Astrocyte (in vitro differentiated cells and primary cell): ENCODE data around the gene ANTXR1. TPM values are rescaled to one million over a fixed set of nuclear protein-coding genes. Genes with fewer than 3 reads are reported as not detected.

ENCODE experiments used
- DNase-seq: peaks from one replicate; pipeline ENCODE4 v3.0.0-alpha.2; 2010; ENCODE audit warnings: low read depth
- FAIRE-seq: peaks from 2 replicates; lab custom pipeline; 2011; peaks lifted over from hg19 to GRCh38; lab: Jason Lieb, UNC
- H2AFZ ChIP-seq: 2 replicates; pipeline ENCODE4 v1.6.0; 2012; ENCODE audit warnings: low read depth, low read length, inconsistent platforms
- H3K27ac ChIP-seq: 2 replicates; pipeline ENCODE4 v1.5.1; 2011; ENCODE audit warnings: low read depth, low read length, inconsistent platforms
- H3K27me3 ChIP-seq: 2 replicates; pipeline ENCODE4 v1.6.0; 2011; ENCODE audit warnings: low read length, inconsistent platforms; ENCODE audit not compliant: insufficient read depth
- H3K36me3 ChIP-seq: 2 replicates; pipeline ENCODE4 v1.5.1; 2011; ENCODE audit warnings: low read length, inconsistent platforms; ENCODE audit not compliant: insufficient read depth
- H3K4me1 ChIP-seq: 2 replicates; pipeline ENCODE4 v1.5.1; 2011; ENCODE audit warnings: low read length, inconsistent platforms; ENCODE audit not compliant: insufficient read depth
- H3K4me2 ChIP-seq: 2 replicates; pipeline ENCODE4 v1.6.0; 2012; ENCODE audit warnings: low read length, inconsistent platforms
- H3K4me3 ChIP-seq: 2 replicates; pipeline ENCODE4 v1.5.1; 2011; ENCODE audit warnings: low read depth, mild to moderate bottlenecking, low read length, inconsistent platforms; ENCODE audit not compliant: insufficient read depth
- H3K79me2 ChIP-seq: 2 replicates; pipeline ENCODE4 v1.6.0; 2012; ENCODE audit warnings: mild to moderate bottlenecking, low read length, inconsistent platforms; ENCODE audit not compliant: insufficient read depth
- H3K9ac ChIP-seq: 2 replicates; pipeline ENCODE4 v1.6.0; 2012; ENCODE audit warnings: mild to moderate bottlenecking, low read length, inconsistent platforms
- H3K9me3 ChIP-seq: 2 replicates; pipeline ENCODE4 v1.5.1; 2012; ENCODE audit warnings: low read depth, mild to moderate bottlenecking, low read length, inconsistent platforms; ENCODE audit not compliant: insufficient read depth
- H4K20me1 ChIP-seq: 2 replicates; pipeline ENCODE4 v1.6.0; 2012; ENCODE audit warnings: low read length, inconsistent platforms; ENCODE audit not compliant: insufficient read depth
- H3K27ac Mint-ChIP-seq: one replicate; pipeline ENCODE4 v1.8.0; 2021; ENCODE audit warnings: mild to moderate bottlenecking, mixed read lengths; ENCODE audit not compliant: unreplicated experiment
- H3K27me3 Mint-ChIP-seq: one replicate; pipeline ENCODE4 v1.8.0; 2021; ENCODE audit warnings: low read depth, mixed read lengths; ENCODE audit not compliant: unreplicated experiment
- H3K36me3 Mint-ChIP-seq: one replicate; pipeline ENCODE4 v1.8.0; 2021; ENCODE audit warnings: low read depth, mixed read lengths; ENCODE audit not compliant: unreplicated experiment
- H3K4me1 Mint-ChIP-seq: one replicate; pipeline ENCODE4 v1.8.0; 2021; ENCODE audit warnings: low read depth, mixed read lengths; ENCODE audit not compliant: unreplicated experiment
- H3K4me3 Mint-ChIP-seq: one replicate; pipeline ENCODE4 v1.8.0; 2021; ENCODE audit warnings: mild to moderate bottlenecking, moderate library complexity, mixed read lengths; ENCODE audit not compliant: unreplicated experiment
- H3K9me3 Mint-ChIP-seq: one replicate; pipeline ENCODE4 v1.8.0; 2021; ENCODE audit warnings: mild to moderate bottlenecking, mixed read lengths; ENCODE audit not compliant: unreplicated experiment
- EZH2 ChIP-seq: IDR thresholded peaks from 2 replicates; pipeline ENCODE4 v1.6.1; 2012; ENCODE audit warnings: mild to moderate bottlenecking, low read length, inconsistent platforms; ENCODE audit not compliant: insufficient read depth
- total RNA-seq: library from RNA; stranded (reverse); gene quantifications from 2 replicates; pipeline ENCODE4 v1.2.1, GENCODE V29; 2021
- TF ChIP-seq, protein P1 (sequence below): IDR thresholded peaks from 2 replicates; pipeline ENCODE4 v1.5.1; 2011; ENCODE audit warnings: low read depth, mild to moderate bottlenecking, inconsistent platforms, low read length, moderate library complexity; ENCODE audit not compliant: insufficient read depth

ANTXR1 gene
- total RNA-seq, 1 donor from 2014 or later: 67.8 TPM

DNA sequence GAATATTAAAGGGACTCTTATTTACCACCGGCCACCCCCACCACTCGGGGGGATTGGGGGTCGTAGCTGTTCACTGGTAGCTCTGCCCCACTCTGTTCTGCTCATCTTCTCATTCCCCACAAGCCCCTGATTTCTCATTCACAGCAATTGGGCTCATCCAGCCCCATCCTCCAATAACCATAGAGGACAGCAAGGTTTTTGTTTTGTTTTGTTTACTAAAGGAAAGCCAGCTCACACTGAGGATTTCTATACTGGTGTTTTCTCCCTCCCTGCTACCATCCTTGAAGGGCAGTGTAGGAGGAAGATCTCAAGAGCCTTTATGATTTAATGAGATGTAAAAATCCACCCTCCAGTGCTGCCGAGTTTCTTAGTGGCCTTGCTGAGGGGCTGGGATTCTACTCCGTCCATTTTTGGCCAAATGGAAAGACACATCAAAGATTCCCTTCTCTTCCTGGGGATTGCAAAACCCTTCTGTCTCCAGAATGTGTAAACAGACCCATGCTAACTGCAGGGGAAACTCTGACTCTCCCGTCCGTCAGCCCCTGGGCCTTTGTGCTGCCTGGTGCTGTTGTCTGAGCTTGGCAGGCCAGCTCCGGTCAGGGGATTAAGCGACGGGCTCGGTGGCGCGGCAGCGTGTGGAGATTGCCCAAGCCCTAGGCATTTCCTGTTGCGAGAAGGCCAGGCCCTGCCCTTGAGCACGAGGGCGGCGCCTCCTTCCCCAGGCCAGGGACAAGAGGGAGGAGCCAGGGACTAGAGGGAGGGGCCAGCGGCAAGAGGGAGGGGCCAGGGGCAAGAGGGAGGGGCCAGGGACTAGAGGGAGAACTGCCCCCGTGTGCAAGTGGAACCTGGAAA is 165.0 kb downstream of the ANTXR1 start:
- no peak for TF ChIP-seq EZH2
- TF ChIP-seq, protein P1, sequence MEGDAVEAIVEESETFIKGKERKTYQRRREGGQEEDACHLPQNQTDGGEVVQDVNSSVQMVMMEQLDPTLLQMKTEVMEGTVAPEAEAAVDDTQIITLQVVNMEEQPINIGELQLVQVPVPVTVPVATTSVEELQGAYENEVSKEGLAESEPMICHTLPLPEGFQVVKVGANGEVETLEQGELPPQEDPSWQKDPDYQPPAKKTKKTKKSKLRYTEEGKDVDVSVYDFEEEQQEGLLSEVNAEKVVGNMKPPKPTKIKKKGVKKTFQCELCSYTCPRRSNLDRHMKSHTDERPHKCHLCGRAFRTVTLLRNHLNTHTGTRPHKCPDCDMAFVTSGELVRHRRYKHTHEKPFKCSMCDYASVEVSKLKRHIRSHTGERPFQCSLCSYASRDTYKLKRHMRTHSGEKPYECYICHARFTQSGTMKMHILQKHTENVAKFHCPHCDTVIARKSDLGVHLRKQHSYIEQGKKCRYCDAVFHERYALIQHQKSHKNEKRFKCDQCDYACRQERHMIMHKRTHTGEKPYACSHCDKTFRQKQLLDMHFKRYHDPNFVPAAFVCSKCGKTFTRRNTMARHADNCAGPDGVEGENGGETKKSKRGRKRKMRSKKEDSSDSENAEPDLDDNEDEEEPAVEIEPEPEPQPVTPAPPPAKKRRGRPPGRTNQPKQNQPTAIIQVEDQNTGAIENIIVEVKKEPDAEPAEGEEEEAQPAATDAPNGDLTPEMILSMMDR: no peak
- H3K36me3 ChIP-seq: peaks cover 7% of the 10 kb centered on the region
- H3K4me1 ChIP-seq: peaks cover 17% of the 10 kb centered on the region
- no peaks in the 10 kb centered on the region for H3K79me2 ChIP-seq
- H3K9ac ChIP-seq: peak overlapping the region; percentile 57
- Mint-ChIP-seq H3K27ac (peak overlapping the region; percentile 98), H3K9me3 (no peaks in the 10 kb centered on the region), H3K36me3 (peaks cover 18% of the 10 kb centered on the region), H3K4me3 (no peak overlapping the region), H3K4me1 (peaks cover 47% of the 10 kb centered on the region), H3K27me3 (no peaks in the 10 kb centered on the region)
- FAIRE-seq (no peak), DNase-seq (peak; percentile 84)
- peak overlapping the region; percentile 74 for H3K27ac ChIP-seq
- H2AFZ ChIP-seq: peak overlapping the region; percentile 54
- no peaks in the 10 kb centered on the region for H4K20me1 ChIP-seq
- H3K27me3 ChIP-seq: no peaks in the 10 kb centered on the region
- H3K4me3 ChIP-seq: peak overlapping the region; percentile 3
- no peaks in the 10 kb centered on the region for H3K9me3 ChIP-seq
- peak overlapping the region; percentile 64 for H3K4me2 ChIP-seq

DNA sequence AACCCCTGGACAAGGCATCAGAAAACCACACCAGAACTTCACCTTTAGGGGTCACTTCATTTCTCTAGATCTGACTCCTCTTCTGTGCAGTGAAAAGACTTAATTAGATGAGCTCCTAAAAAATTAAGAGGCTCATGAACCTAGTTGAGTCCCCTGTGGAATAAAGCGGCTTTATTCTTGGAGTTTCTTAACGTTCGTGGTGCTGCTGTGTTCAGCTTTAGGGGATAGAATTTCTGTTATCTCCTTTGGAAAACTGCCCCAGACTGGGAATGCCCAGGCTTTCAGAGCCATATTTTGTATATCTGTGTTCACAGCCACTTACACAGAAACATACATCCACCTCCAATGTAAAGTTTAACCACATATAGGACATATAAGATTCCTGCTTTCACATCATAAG is 165.8 kb downstream of the ANTXR1 start:
- no peak overlapping the region for H3K9ac ChIP-seq
- no peaks in the 10 kb centered on the region for H3K79me2 ChIP-seq
- FAIRE-seq (no peak), DNase-seq (no peak)
- H3K27me3 ChIP-seq: no peaks in the 10 kb centered on the region
- H2AFZ ChIP-seq: no peak overlapping the region
- Mint-ChIP-seq H3K4me3 (no peak overlapping the region), H3K9me3 (no peaks in the 10 kb centered on the region), H3K27ac (no peak overlapping the region), H3K4me1 (peaks cover 49% of the 10 kb centered on the region), H3K36me3 (peaks cover 22% of the 10 kb centered on the region), H3K27me3 (no peaks in the 10 kb centered on the region)
- H3K36me3 ChIP-seq: peaks cover 7% of the 10 kb centered on the region
- H3K4me2 ChIP-seq: no peak overlapping the region
- TF ChIP-seq EZH2: no peak
- TF ChIP-seq, protein P1: no peak
- no peak overlapping the region for H3K4me3 ChIP-seq
- peaks cover 17% of the 10 kb centered on the region for H3K4me1 ChIP-seq
- no peaks in the 10 kb centered on the region for H4K20me1 ChIP-seq
- no peaks in the 10 kb centered on the region for H3K9me3 ChIP-seq
- no peak overlapping the region for H3K27ac ChIP-seq

DNA sequence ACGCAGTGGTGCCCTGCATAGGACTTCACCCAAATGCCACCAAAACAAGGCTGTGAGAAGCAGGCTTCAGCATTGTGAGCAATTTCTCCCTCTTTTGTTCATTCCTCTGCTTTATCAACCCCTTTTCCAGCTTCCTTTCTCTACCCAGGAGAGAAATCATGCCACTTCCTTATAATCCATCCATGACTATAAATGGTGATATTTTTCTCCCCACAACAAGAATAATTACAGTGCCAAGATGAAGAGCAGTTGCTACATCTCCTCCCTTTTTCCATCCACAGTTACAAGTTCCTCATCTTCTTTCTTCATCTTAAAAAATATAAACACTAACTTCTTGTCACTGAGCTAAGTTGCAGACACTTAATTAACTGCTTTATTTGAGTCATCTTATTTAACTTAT is 167.2 kb downstream of the ANTXR1 start:
- no peak overlapping the region for H3K4me2 ChIP-seq
- no peak overlapping the region for H3K9ac ChIP-seq
- no peak overlapping the region for H2AFZ ChIP-seq
- H3K4me1 ChIP-seq: peaks cover 17% of the 10 kb centered on the region
- TF ChIP-seq EZH2: no peak
- TF ChIP-seq, protein P1: no peak
- H3K4me3 ChIP-seq: no peak overlapping the region
- H3K4me3 Mint-ChIP-seq: no peak overlapping the region
- no peak overlapping the region for H3K27ac ChIP-seq
- no peak overlapping the region for H3K27ac Mint-ChIP-seq
- no peaks in the 10 kb centered on the region for H3K27me3 Mint-ChIP-seq
- peaks cover 16% of the 10 kb centered on the region for H3K36me3 ChIP-seq
- FAIRE-seq: no peak
- H3K9me3 Mint-ChIP-seq: no peaks in the 10 kb centered on the region
- DNase-seq: no peak
- H3K79me2 ChIP-seq: no peaks in the 10 kb centered on the region
- no peaks in the 10 kb centered on the region for H3K9me3 ChIP-seq
- no peaks in the 10 kb centered on the region for H3K27me3 ChIP-seq
- H3K36me3 Mint-ChIP-seq: peaks cover 30% of the 10 kb centered on the region
- H4K20me1 ChIP-seq: no peaks in the 10 kb centered on the region
- peaks cover 45% of the 10 kb centered on the region for H3K4me1 Mint-ChIP-seq
